HepG2 (cell line): ENCODE data around the gene CPED1. TPM values are rescaled to one million over a fixed set of nuclear protein-coding genes. Genes with fewer than 3 reads are reported as not detected.

Experiments used
- ATAC-seq: fragments of 200-7000 bp; cut with Tn5 transposase; 3 replicates; pipeline ENCODE4 v1.9.1; 2020; ENCODE audit warnings: mild to moderate bottlenecking, moderate library complexity
- BruUV-seq: library from RNA; stranded (reverse); fragments of 400-500 nt; replicated peaks from 2 replicates; lab custom pipeline; 2021; lab: Mats Ljungman, UMichigan
- CTCF ChIA-PET: fragments of 300-600 bp; formaldehyde crosslinking; extraction: SDS; loops from one replicate; lab custom pipeline; 2021; ENCODE audit warnings: low total read pairs, inconsistent platforms, low intra/inter-chr PET ratio; lab: Yijun Ruan, JAX
- POLR2A ChIA-PET: fragments of 350-600 bp; sonication (Branson Sonifier 250); formaldehyde crosslinking; loops from one replicate; lab custom pipeline; 2020; ENCODE audit warnings: antibody characterized with exemption, inconsistent platforms; lab: Yijun Ruan, JAX
- DNase-seq: peaks from one replicate; pipeline ENCODE4 v3.0.0-alpha.2; 2015; ENCODE audit warnings: low spot score
- FAIRE-seq: peaks from 3 replicates; lab custom pipeline; 2011; peaks lifted over from hg19 to GRCh38; lab: Jason Lieb, UNC
- H2AFZ ChIP-seq: one replicate; pipeline ENCODE4 v1.6.1; 2011; ENCODE audit warnings: low read length, inconsistent platforms
- H3K27ac ChIP-seq: fragments of 300-600 bp; 3 replicates; pipeline ENCODE4 v1.8.0; 2011; ENCODE audit warnings: mixed run types, mild to moderate bottlenecking, mixed read lengths, low read length, inconsistent platforms; ENCODE audit not compliant: insufficient read depth; ENCODE audit errors: extremely low read length
- H3K27me3 ChIP-seq, 2 experiments: fragments of 200-600 bp in 1 of 2; 2 replicates in 1 of 2; 3 replicates in 1 of 2; pipeline versions ENCODE4 v1.6.0 to v1.8.0; 2011; ENCODE audit warnings: low read length in 2 of 2, mild to moderate bottlenecking in 2 of 2, moderate library complexity in 2 of 2, inconsistent platforms in 1 of 2; ENCODE audit not compliant: insufficient read depth in 2 of 2, control insufficient read depth in 1 of 2
- H3K36me3 ChIP-seq, 2 experiments: fragments of 200-600 bp in 1 of 2; replicated peaks in 1 of 2; 2 replicates in 1 of 2; 3 replicates in 1 of 2; pipeline versions ENCODE4 v1.5.1 to v1.8.0; 2011; ENCODE audit warnings: low read length in 2 of 2, inconsistent platforms in 1 of 2; ENCODE audit not compliant: insufficient read depth in 2 of 2, control insufficient read depth in 1 of 2
- H3K4me1 ChIP-seq: 2 replicates; pipeline ENCODE4 v1.5.1; 2012; ENCODE audit warnings: low read length, inconsistent platforms; ENCODE audit not compliant: insufficient read depth
- H3K4me2 ChIP-seq: 2 replicates; pipeline ENCODE4 v1.6.0; 2011; ENCODE audit warnings: low read depth, low read length, inconsistent platforms
- H3K4me3 ChIP-seq, 3 experiments: fragments of 200-600 bp in 1 of 3; sonication (generic), shearing (Covaris generic) in 1 of 3; replicated peaks in 1 of 3; 2 replicates each; pipeline ENCODE4 v1.5.1; 2011 to 2016; ENCODE audit warnings: low read length in 3 of 3, inconsistent platforms in 2 of 3, low read depth in 2 of 3, mild to moderate bottlenecking in 2 of 3, control low read depth in 1 of 3, mixed read lengths in 1 of 3; ENCODE audit not compliant: insufficient read depth in 1 of 3
- H3K79me2 ChIP-seq: one replicate; pipeline ENCODE4 v1.6.1; 2011; ENCODE audit warnings: low read length, inconsistent platforms; ENCODE audit not compliant: insufficient read depth
- H3K9ac ChIP-seq: 2 replicates; pipeline ENCODE4 v1.6.0; 2011; ENCODE audit warnings: mild to moderate bottlenecking, low read depth, low read length, inconsistent platforms; ENCODE audit not compliant: insufficient read depth
- H3K9me3 ChIP-seq: 2 replicates; pipeline ENCODE4 v1.5.1; 2012; ENCODE audit warnings: mild to moderate bottlenecking, low read length
- H4K20me1 ChIP-seq: 2 replicates; pipeline ENCODE4 v1.6.0; 2011; ENCODE audit warnings: inconsistent platforms, mild to moderate bottlenecking, low read length, moderate library complexity; ENCODE audit not compliant: insufficient read depth
- HMGXB4 ChIP-seq, 2 experiments: sonication (generic) in 1 of 2; formaldehyde crosslinking in 1 of 2; IDR thresholded peaks; 2 replicates each; pipeline versions ENCODE4 v1.4.0 to v1.6.1; 2018 to 2020; ENCODE audit warnings: missing genetic modification reagents in 2 of 2, borderline replicate concordance in 1 of 2, low read depth in 1 of 2, mild to moderate bottlenecking in 1 of 2, missing biosample characterization in 1 of 2
- MLXIP ChIP-seq: sonication (generic); formaldehyde crosslinking; IDR thresholded peaks from 2 replicates; pipeline ENCODE4 v1.9.0; 2021; ENCODE audit warnings: missing genetic modification reagents, borderline replicate concordance
- NFIB ChIP-seq: sonication (generic); formaldehyde crosslinking; IDR thresholded peaks from 2 replicates; pipeline ENCODE4 v1.9.0; 2021; ENCODE audit warnings: missing genetic modification reagents, mild to moderate bottlenecking, borderline replicate concordance
- SALL2 ChIP-seq: sonication (generic); formaldehyde crosslinking; IDR thresholded peaks from 2 replicates; pipeline ENCODE4 v1.8.1; 2023; ENCODE audit warnings: mild to moderate bottlenecking, missing genetic modification reagents, inconsistent platforms
- TBP ChIP-seq: sonication (generic); formaldehyde crosslinking; IDR thresholded peaks from 2 replicates; pipeline ENCODE4 v1.5.0; 2020; ENCODE audit warnings: missing genetic modification reagents
- ZFY ChIP-seq: sonication (generic); formaldehyde crosslinking; IDR thresholded peaks from 2 replicates; pipeline ENCODE4 v1.4.0; 2020; ENCODE audit warnings: missing genetic modification reagents
- ZNF383 ChIP-seq: sonication (generic); formaldehyde crosslinking; IDR thresholded peaks from 2 replicates; pipeline ENCODE4 v1.4.0; 2020; ENCODE audit warnings: missing genetic modification reagents, mild to moderate bottlenecking, borderline replicate concordance
- ZNF451 ChIP-seq: sonication (generic); formaldehyde crosslinking; IDR thresholded peaks from 2 replicates; pipeline ENCODE4 v1.5.0; 2020; ENCODE audit warnings: mild to moderate bottlenecking, missing genetic modification reagents
- ZNF530 ChIP-seq: sonication (generic); formaldehyde crosslinking; IDR thresholded peaks from 2 replicates; pipeline ENCODE4 v1.5.0; 2020; ENCODE audit warnings: low read depth, mild to moderate bottlenecking, missing genetic modification reagents
- WGBS: methylation state at CpG from one replicate; pipeline ENCODE4 v1.1.6; 2017; ENCODE audit warnings: low lambda C conversion rate; 5-methylcytosine and 5-hydroxymethylcytosine counted together
- in situ Hi-C: cut with HindIII; loops from 2 replicates; pipeline ENCODE4 v1.10.0; 2017; ENCODE audit warnings: low pct_unique_long_range_greater_than_20kb; ENCODE audit not compliant: extremely low pct_ligation_motif_present
- intact Hi-C: fragments of 100-400 bp; cut with micrococcal nuclease; formaldehyde crosslinking; loops from one replicate; pipeline ENCODE4 v1.10.0; 2022; ENCODE audit not compliant: unreplicated experiment
- polyA plus RNA-seq, 8 experiments: library from polyadenylated mRNA; depleted of rRNA in 3 of 8; stranded (reverse) in 7 of 8; unstranded in 1 of 8; fragments of >200 nt; fragmentation: Illumina TruSeq in 4 of 8; extraction: Trizol in 4 of 8; gene quantifications; 2 replicates each; pipeline versions ENCODE4 v1.2.1 to v1.2.3, GENCODE V29; 2011 to 2016; ENCODE audit warnings: low read depth in 4 of 8, missing spikeins in 1 of 8, mixed read lengths in 1 of 8; ENCODE audit not compliant: insufficient read depth in 1 of 8
- total RNA-seq, 5 experiments: library from RNA; depleted of rRNA; stranded (reverse); fragments of >200 nt; fragmentation: Illumina TruSeq; extraction: Trizol; gene quantifications; 2 replicates each; pipeline ENCODE4 v1.2.3, GENCODE V29; 2016; ENCODE audit warnings: low read depth in 1 of 5
- TF ChIP-seq, protein P1 (sequence below): IDR thresholded peaks from 2 replicates; pipeline ENCODE4 v1.6.1; 2016; ENCODE audit warnings: low read depth
- TF ChIP-seq, protein P2 (sequence below): sonication (generic); formaldehyde crosslinking; IDR thresholded peaks from 2 replicates; pipeline ENCODE4 v1.5.0; 2020; ENCODE audit warnings: missing genetic modification reagents, mild to moderate bottlenecking, borderline replicate concordance
- TF ChIP-seq, protein P3 (sequence below), 2 experiments: IDR thresholded peaks; 2 replicates each; pipeline ENCODE4 v1.6.1; 2011 to 2012; ENCODE audit warnings: low read length in 2 of 2, borderline replicate concordance in 1 of 2, low read depth in 1 of 2, mild to moderate bottlenecking in 1 of 2, moderate library complexity in 1 of 2

The CPED1 gene
- total and polyA plus RNA-seq, 2 of the 13 experiments (the other 11 are each of a cell fraction or from before 2014, with no cell fraction given): 11.5 to 27.0 TPM

- no peak overlapping the region for H2AFZ ChIP-seq
- CTCF ChIA-PET: no interaction called here
- BruUV-seq: no TSS peak
- no peaks in the 10 kb centered on the region for H3K36me3 ChIP-seq
- H3K27ac ChIP-seq: no peak overlapping the region
- ATAC-seq (no peak), DNase-seq (no peak), FAIRE-seq (no peak)
- intact Hi-C loops (no loop called here), in situ Hi-C loops (no loop called here)
- H3K27me3 ChIP-seq: no peaks in the 10 kb centered on the region; a peak in 1 of 5 replicates
- no peak overlapping the region for H3K4me2 ChIP-seq
- no peaks in the 10 kb centered on the region for H3K79me2 ChIP-seq
- no peaks in the 10 kb centered on the region for H4K20me1 ChIP-seq
- H3K9ac ChIP-seq: no peak overlapping the region
- H3K4me3 ChIP-seq: no peak overlapping the region
- no peaks in the 10 kb centered on the region for H3K9me3 ChIP-seq
- 24% methylated on average over 6 of the region's 8 CpGs for WGBS
- no peaks in the 10 kb centered on the region for H3K4me1 ChIP-seq
- POLR2A ChIA-PET: no interaction called here
- TF ChIP-seq ZNF383 (CRISPR knock-in tag) (no peak), ZFY (no peak), MLXIP (CRISPR knock-in tag) (no peak), HMGXB4 (CRISPR knock-in tag; IDR thresholded peaks at IDR 0.05; ENCODE audit: borderline replicate concordance in 1 of 2, low read depth in 1 of 2) (no peak), SALL2 (CRISPR knock-in tag) (no peak), NFIB (CRISPR knock-in tag) (no peak), ZNF451 (no peak), ZNF530 (CRISPR knock-in tag) (no peak), TBP (CRISPR knock-in tag) (no peak)
- TF ChIP-seq, protein P1, sequence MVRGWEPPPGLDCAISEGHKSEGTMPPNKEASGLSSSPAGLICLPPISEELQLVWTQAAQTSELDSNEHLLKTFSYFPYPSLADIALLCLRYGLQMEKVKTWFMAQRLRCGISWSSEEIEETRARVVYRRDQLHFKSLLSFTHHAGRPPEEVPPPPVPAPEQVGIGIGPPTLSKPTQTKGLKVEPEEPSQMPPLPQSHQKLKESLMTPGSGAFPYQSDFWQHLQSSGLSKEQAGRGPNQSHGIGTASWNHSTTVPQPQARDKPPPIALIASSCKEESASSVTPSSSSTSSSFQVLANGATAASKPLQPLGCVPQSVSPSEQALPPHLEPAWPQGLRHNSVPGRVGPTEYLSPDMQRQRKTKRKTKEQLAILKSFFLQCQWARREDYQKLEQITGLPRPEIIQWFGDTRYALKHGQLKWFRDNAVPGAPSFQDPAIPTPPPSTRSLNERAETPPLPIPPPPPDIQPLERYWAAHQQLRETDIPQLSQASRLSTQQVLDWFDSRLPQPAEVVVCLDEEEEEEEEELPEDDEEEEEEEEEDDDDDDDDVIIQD: no peak
- TF ChIP-seq, protein P2, sequence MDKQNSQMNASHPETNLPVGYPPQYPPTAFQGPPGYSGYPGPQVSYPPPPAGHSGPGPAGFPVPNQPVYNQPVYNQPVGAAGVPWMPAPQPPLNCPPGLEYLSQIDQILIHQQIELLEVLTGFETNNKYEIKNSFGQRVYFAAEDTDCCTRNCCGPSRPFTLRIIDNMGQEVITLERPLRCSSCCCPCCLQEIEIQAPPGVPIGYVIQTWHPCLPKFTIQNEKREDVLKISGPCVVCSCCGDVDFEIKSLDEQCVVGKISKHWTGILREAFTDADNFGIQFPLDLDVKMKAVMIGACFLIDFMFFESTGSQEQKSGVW (CRISPR knock-in tag): no peak
- TF ChIP-seq, protein P3, sequence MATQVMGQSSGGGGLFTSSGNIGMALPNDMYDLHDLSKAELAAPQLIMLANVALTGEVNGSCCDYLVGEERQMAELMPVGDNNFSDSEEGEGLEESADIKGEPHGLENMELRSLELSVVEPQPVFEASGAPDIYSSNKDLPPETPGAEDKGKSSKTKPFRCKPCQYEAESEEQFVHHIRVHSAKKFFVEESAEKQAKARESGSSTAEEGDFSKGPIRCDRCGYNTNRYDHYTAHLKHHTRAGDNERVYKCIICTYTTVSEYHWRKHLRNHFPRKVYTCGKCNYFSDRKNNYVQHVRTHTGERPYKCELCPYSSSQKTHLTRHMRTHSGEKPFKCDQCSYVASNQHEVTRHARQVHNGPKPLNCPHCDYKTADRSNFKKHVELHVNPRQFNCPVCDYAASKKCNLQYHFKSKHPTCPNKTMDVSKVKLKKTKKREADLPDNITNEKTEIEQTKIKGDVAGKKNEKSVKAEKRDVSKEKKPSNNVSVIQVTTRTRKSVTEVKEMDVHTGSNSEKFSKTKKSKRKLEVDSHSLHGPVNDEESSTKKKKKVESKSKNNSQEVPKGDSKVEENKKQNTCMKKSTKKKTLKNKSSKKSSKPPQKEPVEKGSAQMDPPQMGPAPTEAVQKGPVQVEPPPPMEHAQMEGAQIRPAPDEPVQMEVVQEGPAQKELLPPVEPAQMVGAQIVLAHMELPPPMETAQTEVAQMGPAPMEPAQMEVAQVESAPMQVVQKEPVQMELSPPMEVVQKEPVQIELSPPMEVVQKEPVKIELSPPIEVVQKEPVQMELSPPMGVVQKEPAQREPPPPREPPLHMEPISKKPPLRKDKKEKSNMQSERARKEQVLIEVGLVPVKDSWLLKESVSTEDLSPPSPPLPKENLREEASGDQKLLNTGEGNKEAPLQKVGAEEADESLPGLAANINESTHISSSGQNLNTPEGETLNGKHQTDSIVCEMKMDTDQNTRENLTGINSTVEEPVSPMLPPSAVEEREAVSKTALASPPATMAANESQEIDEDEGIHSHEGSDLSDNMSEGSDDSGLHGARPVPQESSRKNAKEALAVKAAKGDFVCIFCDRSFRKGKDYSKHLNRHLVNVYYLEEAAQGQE (IDR thresholded peaks at IDR 0.05; ENCODE audit: borderline replicate concordance in 1 of 2, low read depth in 1 of 2, low read length in 2 of 2): no peak
Observed at GRCh38 chr7:121302214-121302745, 313.8 kb downstream of the CPED1 start.
